ENCODE measurements around the gene FAM219A. TPM values are rescaled to one million over a fixed set of nuclear protein-coding genes. Genes with fewer than 3 reads are reported as not detected.

Gene FAM219A
- polyA plus RNA-seq, 3 donors: 0.61 to 15.3 (median 1.2) TPM

- H3K9me3 ChIP-seq (replicated peaks in 1 of 2; ENCODE audit: control insufficient read depth in 1 of 2, insufficient read depth in 1 of 2, low read length in 2 of 2): no peaks in the 10 kb centered on the region
- H3K9ac ChIP-seq (ENCODE audit: insufficient read depth, low read length, poor library complexity, severe bottlenecking): no peak overlapping the region
- H3K4me1 ChIP-seq (ENCODE audit: control insufficient read depth in 1 of 2, insufficient read depth in 2 of 2, low read length in 2 of 2): peaks cover 21 to 26% of the 10 kb centered on the region in 2 donors
- no peaks in the 10 kb centered on the region for H3K79me2 ChIP-seq (ENCODE audit: insufficient read depth, low read length)
- no peaks in the 10 kb centered on the region for H4K20me1 ChIP-seq (ENCODE audit: insufficient read depth, low read length)
- peaks cover 0 to 26% of the 10 kb centered on the region in 2 donors for H3K27me3 ChIP-seq (ENCODE audit: control insufficient read depth in 2 of 2, insufficient read depth in 2 of 2, low read length in 2 of 2)
- no peak overlapping the region for H3K4me2 ChIP-seq (replicated peaks; ENCODE audit: extremely low read depth, low read length, poor library complexity, severe bottlenecking)
- H3K27me3 Mint-ChIP-seq (ENCODE audit: low read depth in 3 of 3): peaks cover 28 to 34% (median 30%) of the 10 kb centered on the region in 3 donors
- no peak for TF ChIP-seq CTCF (IDR thresholded peaks at IDR 0.05)
- no peak for DNase-seq
- peak overlapping the region in 1 of 7 donors; percentile 54 for H3K27ac Mint-ChIP-seq
- H3K27ac ChIP-seq (ENCODE audit: low read depth in 1 of 2, low read length in 2 of 2): no peak overlapping the region
- peaks cover 29% of the 10 kb centered on the region for H3K4me1 Mint-ChIP-seq
- intact Hi-C loops (cut with micrococcal nuclease): loop anchor here in 1 of 2 donors (5.0 kb wide), 1 partner anchor 73 kb away; the partner anchor contains the start of genes DNAI1 and FAM219A
- no peaks in the 10 kb centered on the region for H3K36me3 ChIP-seq (replicated peaks in 1 of 2; ENCODE audit: control insufficient read depth in 1 of 2, insufficient read depth in 2 of 2, low read length in 2 of 2)
- H3K9me3 Mint-ChIP-seq: peaks cover 0 to 3% (median 0%) of the 10 kb centered on the region in 7 donors
- peaks cover 0 to 6% of the 10 kb centered on the region in 2 donors for H3K36me3 Mint-ChIP-seq
- no peak overlapping the region for H3K4me3 Mint-ChIP-seq
- 84% methylated on average over 4 of the region's 4 CpGs for WGBS (ENCODE audit: insufficient coverage)
- no peak overlapping the region for H3K4me3 ChIP-seq (replicated peaks in 1 of 3; ENCODE audit: low read depth in 2 of 3, low read length in 3 of 3)
- no peak overlapping the region for H2AFZ ChIP-seq (ENCODE audit: insufficient read depth, low read depth, low read length, poor library complexity, severe bottlenecking)
Measured at GRCh38 chr9:34383904-34384303, 74.5 kb downstream of the FAM219A start.

GRCh38 chr9:34382879-34383278, 75.5 kb downstream of the FAM219A start:
- Histone ChIP-seq H4K20me1 (ENCODE audit: insufficient read depth, low read length) (no peaks in the 10 kb centered on the region), H3K4me3 (replicated peaks in 1 of 3; ENCODE audit: low read depth in 2 of 3, low read length in 3 of 3) (no peak overlapping the region), H3K9ac (ENCODE audit: insufficient read depth, low read length, poor library complexity, severe bottlenecking) (no peak overlapping the region), H3K4me2 (replicated peaks; ENCODE audit: extremely low read depth, low read length, poor library complexity, severe bottlenecking) (no peak overlapping the region), H3K27me3 (ENCODE audit: control insufficient read depth in 2 of 2, insufficient read depth in 2 of 2, low read length in 2 of 2) (peaks cover 0 to 25% of the 10 kb centered on the region in 2 donors), H3K79me2 (ENCODE audit: insufficient read depth, low read length) (no peaks in the 10 kb centered on the region), H3K4me1 (ENCODE audit: control insufficient read depth in 1 of 2, insufficient read depth in 2 of 2, low read length in 2 of 2) (peaks cover 21 to 26% of the 10 kb centered on the region in 2 donors), H2AFZ (ENCODE audit: insufficient read depth, low read depth, low read length, poor library complexity, severe bottlenecking) (no peak overlapping the region), H3K27ac (ENCODE audit: low read depth in 1 of 2, low read length in 2 of 2) (no peak overlapping the region), H3K36me3 (replicated peaks in 1 of 2; ENCODE audit: control insufficient read depth in 1 of 2, insufficient read depth in 2 of 2, low read length in 2 of 2) (no peaks in the 10 kb centered on the region), H3K9me3 (replicated peaks in 1 of 2; ENCODE audit: control insufficient read depth in 1 of 2, insufficient read depth in 1 of 2, low read length in 2 of 2) (no peaks in the 10 kb centered on the region)
- Mint-ChIP-seq H3K4me3 (no peak overlapping the region), H3K27me3 (ENCODE audit: low read depth in 3 of 3) (peaks cover 27 to 39% (median 28%) of the 10 kb centered on the region in 3 donors), H3K27ac (no peak overlapping the region), H3K36me3 (peaks cover 0 to 6% of the 10 kb centered on the region in 2 donors), H3K4me1 (peaks cover 29% of the 10 kb centered on the region), H3K9me3 (peaks cover 0 to 3% (median 0%) of the 10 kb centered on the region in 7 donors)
- TF ChIP-seq CTCF (IDR thresholded peaks at IDR 0.05): no peak
- no peak for DNase-seq
- intact Hi-C loops (cut with micrococcal nuclease): loop anchor here in 1 of 2 donors (5.0 kb wide), 1 partner anchor 74 kb away; the partner anchor contains the start of genes DNAI1 and FAM219A
- WGBS (ENCODE audit: insufficient coverage): 95% methylated on average over 3 of the region's 3 CpGs

All from CD14-positive monocyte (primary cell).